GM12801 (cell line): ENCODE results near the gene ITGA6.

ENCODE experiments used
- TF ChIP-seq, protein P1 (sequence below): IDR thresholded peaks from one replicate; pipeline ENCODE4 v1.5.1; 2011; ENCODE audit warnings: control low read depth; ENCODE audit not compliant: insufficient read length; ENCODE audit errors: extremely low read depth

Gene ITGA6

DNA sequence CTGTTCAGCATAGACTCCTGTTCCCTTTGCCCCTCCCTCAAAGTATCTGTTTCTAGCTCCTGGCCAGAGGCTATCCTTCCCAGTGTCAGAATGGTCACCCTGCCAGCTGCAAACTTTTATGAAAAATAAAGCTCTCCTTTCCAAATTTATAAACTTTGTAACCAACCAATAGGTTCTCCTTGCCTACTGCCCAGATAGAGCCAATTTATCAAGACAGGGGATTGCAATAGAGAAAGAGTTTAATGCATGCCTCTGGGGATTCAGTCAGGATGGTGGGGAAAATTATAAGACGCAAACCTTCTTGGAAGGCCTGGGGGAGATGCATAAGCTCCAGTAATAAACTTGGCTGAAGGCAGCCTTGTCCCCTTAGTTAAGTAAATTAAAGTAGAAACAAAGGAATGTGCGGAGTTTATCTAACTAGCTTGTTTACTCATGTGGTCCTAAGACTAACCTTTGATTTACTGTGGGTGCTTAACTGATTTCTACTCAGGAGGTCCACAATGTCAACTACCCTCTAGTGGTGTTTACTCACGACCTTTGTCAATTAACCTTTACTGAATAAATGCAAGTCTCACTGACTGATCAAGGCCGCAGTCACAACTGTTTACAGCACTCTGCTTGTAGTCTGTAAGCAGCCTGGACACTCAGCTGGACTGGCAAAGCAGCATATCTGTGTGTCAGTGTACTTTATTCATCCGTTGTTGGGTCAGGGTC is 85.6 kb downstream of the ITGA6 start:
- TF ChIP-seq, protein P1, sequence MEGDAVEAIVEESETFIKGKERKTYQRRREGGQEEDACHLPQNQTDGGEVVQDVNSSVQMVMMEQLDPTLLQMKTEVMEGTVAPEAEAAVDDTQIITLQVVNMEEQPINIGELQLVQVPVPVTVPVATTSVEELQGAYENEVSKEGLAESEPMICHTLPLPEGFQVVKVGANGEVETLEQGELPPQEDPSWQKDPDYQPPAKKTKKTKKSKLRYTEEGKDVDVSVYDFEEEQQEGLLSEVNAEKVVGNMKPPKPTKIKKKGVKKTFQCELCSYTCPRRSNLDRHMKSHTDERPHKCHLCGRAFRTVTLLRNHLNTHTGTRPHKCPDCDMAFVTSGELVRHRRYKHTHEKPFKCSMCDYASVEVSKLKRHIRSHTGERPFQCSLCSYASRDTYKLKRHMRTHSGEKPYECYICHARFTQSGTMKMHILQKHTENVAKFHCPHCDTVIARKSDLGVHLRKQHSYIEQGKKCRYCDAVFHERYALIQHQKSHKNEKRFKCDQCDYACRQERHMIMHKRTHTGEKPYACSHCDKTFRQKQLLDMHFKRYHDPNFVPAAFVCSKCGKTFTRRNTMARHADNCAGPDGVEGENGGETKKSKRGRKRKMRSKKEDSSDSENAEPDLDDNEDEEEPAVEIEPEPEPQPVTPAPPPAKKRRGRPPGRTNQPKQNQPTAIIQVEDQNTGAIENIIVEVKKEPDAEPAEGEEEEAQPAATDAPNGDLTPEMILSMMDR, result no peak

DNA sequence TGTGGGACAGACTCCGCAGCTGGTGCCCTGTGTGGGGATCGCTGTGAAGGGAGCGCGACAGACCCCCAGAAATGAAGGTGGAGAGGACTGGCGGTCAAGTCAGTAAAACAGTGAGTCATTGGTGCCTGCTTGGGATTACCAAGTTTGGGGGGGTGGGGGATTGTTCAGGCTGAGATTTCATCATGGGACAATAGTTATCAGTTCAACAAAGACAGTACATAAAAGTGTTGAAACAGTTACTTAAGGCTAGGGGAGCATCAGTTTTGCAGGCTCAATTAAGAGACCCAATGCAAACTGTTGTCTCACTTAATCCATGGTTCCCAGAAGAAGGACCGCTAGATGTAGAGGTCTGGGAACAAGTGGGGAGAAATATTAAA is 86.1 kb downstream of the ITGA6 start:
- TF ChIP-seq, protein P1, result no peak

DNA sequence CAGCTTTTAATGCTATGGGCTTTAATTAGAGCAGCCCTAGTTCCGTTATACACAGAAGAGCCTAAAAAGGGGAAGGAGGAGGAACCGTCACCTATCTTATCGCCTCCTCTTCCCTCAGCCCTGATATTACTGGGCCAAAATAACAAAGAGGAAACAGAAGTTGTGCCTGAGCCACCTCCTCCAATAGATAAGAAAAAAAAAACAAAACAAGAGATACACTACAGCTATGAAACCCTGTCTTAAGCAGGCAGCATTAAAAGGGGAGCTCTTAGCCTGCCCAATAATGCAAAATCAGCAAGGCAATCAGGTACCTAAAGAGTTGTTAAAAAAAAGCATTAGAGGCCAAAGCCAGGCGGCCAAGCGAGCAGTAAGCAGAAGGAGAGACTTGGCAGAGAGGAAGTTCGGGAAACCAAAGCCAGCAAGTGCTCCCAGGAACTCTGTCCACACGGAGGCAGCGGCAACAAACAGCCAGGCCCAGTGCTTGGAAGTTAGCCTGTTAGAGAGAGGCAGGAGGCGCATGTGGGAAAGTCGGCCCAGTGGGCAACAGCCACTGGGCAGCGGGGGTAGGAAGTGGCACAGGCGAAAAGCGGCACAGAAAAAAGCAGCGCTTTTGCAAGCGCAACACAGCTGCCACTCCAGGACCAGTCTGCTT is 86.7 kb downstream of the ITGA6 start:
- TF ChIP-seq, protein P1, result no peak

DNA sequence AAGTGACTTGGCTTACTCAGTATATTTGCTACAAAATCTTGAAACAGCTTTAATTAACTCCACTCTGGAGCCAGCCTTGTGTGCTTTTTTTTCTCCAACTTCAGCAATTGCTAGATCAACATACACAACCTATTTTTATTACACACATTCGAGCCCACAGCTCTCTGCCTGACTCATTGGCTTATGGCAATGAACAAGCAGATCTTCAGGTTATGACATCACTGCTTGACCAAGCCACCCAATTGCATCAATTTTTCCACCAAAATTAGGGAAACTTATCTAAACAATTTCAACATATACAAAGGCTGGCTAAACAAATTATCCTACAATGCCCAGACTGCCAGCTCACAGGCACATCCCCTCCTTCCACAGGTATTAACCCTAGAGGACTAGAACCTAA is 88.9 kb downstream of the ITGA6 start:
- TF ChIP-seq, protein P1, result no peak

DNA sequence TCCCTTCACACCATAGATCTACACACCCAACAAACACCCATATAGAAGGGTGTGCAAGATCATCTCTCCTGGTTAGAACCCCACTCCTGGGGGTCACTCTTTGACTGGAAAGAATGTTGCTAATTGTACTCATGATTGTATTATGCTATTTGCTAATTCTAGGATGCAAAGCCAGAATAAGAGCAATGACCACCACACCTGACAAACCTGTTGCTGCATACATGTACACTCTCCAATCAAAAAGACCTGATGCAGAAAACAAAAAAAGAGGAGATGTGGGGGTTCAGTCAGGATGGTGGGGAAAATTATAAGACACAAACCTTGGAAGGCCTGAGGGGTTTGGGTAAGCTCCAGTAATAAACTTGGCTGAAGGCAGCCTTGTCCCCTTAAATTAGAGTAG is 91.6 kb downstream of the ITGA6 start:
- TF ChIP-seq, protein P1, result no peak

DNA sequence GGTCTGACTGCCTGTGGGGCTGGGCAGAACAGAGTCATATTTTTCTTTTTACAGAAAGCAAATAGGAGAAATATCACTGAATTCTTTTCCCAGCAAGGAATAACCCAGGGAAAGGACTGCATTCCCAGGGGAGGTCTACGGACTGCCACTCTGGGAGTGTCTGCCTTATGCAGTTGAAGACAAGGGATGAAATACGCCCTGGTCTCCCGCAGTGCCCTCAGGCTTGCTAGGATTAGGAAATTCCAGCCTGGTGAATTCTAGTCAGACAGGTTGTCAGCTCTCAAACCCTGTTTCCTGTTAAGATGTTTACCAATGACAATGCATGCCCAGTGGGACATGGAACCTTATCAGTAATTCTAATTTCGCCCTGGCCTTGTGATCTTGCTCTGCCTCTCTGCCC is 98.2 kb downstream of the ITGA6 start:
- TF ChIP-seq, protein P1, result no peak

DNA sequence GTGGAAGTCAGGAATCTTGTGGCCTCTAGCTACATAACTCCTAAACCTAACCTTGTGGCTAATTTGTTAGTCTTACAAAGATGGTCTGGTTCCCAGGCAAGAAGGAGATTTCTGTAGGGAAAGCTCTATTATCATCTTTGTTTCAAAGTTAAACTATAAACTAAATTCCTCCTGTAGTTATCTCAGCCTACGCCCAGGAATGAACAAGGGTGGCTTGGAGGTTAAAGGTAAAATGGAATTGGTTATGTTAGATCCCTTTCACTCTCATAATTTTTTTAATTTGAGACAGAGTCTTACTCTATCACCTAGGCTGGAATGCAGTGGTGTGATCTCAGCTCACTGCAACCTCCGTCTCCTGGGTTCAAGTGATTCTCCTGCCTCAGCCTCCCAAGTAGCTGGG is 103.9 kb downstream of the ITGA6 start:
- TF ChIP-seq, protein P1, result no peak
